NCI-H526 (cell line): ENCODE results near the gene OTOG.
A peak's percentile ranks its signal among the peaks of the same experiment; 100 is the strongest.

ENCODE experiments used
- DNase-seq, 2 experiments: peaks; one replicate each; lab custom pipeline; 2025; lab: John Stamatoyannopoulos, UW

The OTOG gene

DNA sequence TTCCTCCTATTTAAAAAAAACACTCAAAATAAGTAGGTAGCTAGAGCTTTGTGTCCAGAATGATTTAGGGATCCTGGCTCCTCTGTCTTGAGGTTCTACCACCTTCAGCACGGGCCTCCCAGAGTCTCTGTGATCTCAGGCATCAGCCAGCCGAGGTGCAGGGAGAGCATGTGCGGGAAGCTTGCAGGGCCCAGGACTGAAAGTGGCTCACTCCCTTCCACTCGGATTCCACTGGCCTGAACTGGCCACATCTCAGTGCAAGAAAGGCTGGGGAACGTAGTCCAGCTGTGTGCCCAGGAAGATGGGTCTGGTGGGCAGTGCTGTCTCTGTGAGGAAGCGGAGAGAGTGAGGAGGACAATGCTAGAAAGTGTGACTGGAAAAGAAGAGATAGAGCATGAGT lies 104.0 kb downstream of the OTOG start:
- no peak for DNase-seq

DNA sequence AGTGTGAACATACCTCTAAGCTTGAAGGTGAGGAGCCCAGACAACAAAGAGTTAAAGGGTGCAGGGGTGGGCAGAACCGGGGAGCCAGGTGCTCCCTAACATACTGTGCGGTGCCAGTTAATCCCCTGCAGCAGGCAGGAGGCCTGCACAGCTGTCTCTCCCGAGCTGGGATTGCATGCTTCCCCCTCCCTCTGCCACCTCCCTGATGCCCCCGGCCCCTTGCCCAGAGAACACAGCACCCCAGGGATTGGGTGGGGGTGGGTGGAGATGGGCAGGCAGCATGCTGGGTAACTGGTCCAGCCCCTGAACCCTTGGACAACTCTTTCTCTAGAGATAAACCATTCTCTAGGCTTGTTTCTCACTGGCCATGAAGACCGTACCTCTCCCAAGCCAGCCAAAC lies 104.6 kb downstream of the OTOG start:
- DNase-seq: no peak

DNA sequence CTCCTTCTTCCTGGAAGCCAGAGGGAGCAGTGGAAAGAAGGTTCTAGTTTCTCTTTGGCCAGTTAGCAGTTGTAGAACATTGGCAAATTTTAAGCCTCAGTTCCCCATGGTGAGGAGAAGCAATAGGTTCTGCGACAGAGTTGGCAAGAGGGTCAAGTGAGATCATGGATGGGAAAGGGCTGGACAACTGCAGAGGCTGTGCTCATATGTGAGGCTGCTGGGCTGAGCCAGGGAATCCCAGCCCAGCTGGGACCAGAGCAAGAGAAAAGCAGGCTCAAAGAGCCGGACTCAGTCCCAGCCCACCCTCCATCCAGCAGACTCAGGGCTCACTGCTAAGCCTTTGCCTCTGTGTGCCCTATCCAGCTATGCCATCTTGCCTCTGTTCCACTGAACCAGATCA lies 105.5 kb downstream of the OTOG start:
- DNase-seq: no peak

DNA sequence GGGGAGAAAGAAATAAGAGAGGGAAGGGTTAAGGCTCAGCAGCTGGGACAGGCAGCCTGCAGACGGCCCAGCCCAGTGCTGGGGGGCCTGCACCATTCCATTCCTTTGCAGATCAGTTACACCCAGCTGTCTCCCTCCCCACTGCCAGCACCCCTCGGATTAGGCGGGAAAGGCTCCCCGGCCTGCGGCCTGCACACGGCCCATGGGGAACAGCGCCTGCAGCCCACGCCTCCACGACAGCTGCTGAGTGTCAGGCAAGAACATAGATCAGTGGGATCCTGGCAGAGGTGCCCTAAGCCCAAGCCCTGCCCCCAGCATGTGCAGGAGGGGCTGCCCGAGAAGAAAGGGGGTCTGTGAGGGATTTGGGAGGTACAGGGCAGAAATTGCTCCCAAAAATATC lies 106.6 kb downstream of the OTOG start:
- no peak for DNase-seq

DNA sequence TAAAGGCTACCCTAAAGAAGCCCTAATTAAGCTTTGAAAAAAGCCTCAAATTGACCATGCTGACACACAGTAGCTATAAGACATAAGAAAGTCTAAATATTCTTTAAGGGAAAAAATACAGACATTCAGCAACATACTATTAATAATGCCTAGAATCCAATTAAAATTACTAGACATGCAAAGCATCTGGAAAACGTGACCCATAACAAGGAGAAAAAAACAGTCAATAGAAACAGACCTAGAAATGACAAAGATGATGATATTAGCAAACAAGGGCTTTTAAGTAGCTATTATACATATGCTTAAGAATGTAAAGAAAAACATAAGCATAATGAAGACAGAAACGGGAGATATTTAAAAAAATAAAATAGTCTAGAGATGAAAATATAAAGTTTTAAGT lies 108.6 kb downstream of the OTOG start:
- DNase-seq: no peak

DNA sequence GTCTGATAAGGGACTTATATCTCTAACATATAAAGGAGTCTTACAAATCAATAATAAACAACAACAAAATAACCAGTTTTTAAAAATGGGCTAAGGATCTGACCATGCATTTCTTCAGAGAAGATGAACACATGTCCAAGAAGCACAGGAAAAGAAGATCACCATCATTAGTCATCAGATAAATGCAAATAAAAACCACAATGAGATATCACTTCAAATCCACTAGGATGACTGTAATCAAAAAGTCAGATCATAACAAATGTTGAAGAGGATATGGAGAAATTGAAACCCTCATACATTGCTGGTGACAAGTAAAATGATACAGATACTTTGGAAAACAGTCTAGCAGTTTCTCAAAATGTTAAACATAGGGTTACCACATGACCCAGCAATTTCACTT lies 111.2 kb downstream of the OTOG start:
- DNase-seq: no peak

DNA sequence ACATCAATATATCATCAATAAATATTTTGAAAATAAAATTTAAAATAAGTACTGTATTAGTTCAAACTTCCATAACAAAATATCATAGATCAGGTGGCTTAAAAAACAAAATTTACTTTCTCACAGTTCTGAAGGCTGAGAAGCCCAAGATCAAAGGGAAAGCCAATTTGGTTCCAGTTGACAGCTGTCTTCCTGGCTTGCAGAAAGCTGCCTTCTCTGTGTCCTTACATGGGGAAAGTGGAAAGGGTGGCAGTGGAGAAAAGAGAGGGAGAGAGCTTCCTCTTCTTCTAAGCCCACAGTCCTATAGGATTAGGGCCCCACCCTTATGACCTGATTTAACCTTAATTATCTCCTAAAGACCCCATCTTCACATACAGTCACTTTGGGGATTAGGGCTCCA lies 121.1 kb downstream of the OTOG start:
- no peak for DNase-seq

DNA sequence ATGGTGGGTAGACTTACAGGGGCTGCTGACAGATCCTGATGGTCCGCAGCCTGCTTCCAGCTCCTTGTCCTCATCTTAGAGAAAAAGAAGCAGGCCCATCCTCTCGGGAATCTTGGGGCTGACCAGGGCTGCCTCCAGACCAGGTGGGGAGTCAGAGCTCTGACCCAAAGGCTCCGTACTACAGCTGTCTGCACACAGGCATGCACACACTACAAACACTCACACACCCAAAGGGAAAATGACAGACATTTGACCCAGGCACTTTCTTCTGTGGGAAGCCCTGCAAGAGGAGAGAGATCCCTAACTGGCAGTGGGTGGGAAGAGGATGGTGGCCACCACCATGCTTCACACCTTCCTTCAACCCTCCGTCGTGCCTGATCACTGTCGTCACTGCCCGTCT lies 125.4 kb downstream of the OTOG start:
- DNase-seq: no peak

DNA sequence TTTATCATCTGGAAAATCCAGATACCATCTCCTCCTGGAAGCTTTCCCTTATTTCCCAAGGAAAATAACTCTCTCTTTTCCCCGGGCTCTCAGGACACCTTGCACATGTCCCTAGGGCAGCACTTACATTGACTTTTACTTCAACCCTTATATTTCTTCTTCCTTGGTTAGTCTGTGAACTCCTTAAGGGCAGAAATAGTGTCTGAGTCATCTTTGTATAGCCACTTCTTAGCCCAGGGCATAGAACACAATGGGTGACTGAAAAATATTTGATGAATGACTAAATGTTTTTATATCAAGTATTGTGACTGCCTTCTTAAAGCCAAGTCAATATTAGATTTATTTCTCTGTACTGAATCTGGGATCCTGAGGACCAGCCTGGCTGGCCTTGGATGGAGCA lies 126.9 kb downstream of the OTOG start:
- DNase-seq: no peak

DNA sequence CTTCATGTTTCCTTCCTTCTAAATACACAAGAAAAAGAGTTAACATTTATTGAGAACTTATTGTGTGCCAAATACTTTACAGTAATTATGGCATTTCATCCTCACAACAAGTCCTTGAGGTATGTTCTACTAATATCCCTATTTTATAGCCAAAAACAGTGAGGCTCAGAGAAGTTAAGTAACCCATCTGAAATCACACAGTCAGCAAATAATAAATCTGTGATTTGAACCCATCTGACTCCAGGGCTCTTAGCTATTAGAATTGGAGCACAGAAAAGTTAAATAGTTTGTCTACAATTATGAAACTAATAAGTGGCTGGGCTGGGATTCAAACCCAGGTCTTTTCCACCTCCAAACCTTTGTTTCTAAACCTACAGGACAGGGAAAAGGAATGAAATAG lies 135.8 kb downstream of the OTOG start:
- DNase-seq: no peak

DNA sequence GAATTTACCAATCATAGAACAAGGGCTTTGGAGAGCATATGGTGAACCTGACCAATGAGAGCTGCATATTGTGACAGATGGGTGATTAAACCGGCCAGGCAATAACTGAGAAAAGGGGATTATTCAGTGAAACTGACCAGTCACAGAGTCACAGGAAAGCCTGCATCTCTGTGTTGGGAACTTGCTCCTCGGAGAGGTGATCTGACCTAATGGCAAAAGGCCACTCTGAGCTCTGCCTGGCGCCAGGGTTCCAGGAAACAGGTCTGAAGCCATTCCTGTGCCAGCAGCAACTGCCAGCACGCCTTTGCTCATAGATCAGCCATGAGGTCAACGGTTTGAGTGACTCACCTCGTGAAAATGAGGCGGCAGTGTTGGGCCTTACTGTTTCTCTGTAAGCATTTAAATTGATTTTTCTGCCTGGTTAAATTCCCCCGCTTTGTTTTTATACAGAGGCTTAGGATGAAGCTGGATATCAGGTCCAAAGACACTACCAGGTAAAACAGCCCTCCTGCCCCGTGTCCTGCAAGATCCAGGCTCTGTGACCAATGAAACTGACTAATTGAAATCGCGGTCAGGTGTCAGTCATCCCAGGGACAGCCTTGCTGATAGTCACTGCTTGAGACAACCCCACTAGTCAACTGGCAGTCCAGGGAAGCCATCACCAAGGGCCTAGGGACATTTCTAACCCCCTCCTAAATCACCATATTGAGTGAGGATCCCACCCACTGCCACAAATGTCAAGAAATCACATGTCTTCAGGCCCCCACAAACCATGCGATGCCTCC lies 136.5 kb downstream of the OTOG start:
- DNase-seq: no peak

DNA sequence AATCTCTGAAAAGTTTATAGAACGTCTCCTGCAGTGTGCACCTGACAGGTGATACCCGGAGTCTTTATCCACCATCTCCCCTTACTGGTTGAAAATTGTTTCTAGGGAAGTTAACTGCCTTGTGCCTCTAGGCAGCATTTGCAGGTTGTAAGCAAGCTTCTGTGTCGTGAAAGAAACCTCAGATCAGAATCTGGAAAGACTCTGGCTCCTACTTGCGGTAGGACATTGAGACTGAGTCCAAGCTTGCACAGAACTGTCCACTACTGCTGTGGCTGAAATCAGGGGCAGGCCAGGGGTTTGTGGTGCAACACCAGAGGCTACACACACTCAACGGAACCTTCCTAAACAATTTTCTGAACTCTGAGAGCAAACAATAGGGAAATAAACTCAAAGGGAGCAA lies 137.5 kb downstream of the OTOG start:
- no peak for DNase-seq

DNA sequence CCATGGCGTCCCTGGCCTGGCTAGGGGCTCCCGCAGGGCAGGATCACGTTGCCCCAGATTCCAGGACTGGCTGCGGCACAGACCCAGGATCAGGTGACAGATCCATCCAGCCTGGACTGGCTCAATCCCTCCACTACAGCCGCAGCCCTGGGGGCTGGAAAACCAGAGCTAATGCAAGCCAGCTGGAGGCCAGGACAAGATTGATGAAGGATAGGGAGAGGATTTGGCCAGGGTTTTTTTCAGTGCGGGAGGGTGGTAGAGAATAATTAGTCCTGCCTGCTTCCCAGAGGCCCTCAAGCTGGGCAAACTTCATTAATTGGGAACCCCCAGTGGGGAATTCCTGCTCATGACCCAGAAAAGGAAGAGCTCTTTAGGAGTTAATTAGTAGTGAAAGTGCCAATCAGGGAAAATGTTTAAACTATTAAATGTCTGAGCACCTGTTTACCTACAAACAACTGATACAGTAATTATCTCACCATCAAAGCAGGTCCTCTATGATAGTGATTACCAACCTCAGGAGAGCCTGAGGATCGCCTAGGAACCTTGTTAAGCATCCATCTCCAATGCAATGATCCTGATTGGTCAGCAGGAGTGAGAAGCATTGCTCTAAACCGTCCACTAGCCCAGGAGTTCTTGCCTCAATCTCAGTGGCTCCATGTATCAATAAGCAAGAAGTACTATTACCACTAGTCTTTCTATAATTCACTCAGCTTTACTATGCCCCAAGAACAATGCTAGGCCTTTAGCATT lies 139.3 kb downstream of the OTOG start:
- DNase-seq: no peak

DNA sequence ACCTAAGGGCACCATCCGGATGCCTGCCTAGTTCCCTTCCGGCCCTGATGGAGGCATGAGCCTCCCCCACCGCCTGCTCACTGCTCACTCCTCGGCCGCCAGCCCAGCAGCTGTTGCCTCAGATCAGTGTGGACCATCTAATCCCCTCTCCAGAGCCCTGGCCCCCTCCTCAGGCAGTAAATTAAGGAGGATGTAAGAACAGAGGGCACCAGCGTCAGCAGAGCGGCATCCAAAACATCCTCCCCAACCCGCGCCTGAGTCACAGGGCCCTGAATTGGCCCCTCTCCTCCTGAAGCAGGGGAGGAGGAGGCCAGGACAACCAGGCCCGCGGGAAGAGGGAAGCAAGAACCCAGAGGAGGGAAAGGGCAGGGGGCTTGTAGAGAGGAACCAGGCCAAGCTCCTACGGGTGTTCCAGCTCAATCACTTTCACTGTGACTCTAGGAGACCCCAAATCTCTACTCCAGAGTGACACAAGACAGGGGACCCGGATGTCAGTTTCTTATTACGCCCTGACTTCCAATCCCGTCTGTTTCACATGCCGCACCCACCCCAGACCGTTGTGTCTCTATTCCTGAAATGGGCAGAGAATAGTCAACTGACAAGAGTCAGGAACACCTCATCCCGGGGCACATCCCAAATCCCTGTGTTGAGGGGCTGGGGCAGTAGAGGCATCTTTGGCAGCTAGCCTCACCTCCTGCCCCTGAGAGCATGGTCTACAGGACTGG lies 141.0 kb downstream of the OTOG start:
- no peak for DNase-seq

DNA sequence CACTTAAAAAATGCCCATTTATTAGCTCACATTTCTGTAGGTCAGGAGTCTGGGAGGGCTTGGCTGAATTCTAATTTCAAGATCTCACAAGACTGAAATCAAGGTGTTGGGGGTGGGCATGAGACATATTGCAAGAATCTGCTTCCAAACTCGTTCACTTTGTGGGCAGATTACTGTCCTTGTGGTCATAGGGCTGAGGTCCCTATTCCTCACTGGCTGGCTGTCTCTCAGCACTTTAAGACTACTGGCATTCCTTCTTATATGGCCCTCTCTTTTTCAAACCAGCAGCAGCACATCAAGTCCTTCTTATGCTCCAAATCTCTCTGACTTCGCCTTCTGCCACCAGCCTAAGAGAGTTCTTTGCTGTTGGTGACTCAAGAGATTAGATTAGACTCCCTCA lies 144.5 kb downstream of the OTOG start:
- DNase-seq: no peak

DNA sequence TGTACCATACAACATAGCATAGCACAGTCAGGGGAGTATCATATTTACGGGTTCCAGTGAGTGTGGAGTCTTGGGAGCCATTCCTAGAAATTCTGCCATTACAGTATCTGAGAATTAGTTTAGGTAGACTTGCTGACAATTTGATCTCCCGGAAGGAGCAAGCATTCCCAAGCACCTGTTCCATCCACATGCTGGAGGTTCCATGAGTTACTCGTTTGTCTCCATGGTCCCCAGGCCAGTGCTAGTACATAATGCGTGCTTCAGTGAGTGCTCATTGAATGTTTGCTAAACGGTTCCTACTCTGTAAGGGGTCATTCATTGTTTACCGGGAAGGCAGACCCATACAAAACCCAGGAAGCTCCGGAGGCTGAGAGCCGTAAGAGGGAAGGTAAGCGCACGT lies 144.9 kb downstream of the OTOG start:
- no peak for DNase-seq

DNA sequence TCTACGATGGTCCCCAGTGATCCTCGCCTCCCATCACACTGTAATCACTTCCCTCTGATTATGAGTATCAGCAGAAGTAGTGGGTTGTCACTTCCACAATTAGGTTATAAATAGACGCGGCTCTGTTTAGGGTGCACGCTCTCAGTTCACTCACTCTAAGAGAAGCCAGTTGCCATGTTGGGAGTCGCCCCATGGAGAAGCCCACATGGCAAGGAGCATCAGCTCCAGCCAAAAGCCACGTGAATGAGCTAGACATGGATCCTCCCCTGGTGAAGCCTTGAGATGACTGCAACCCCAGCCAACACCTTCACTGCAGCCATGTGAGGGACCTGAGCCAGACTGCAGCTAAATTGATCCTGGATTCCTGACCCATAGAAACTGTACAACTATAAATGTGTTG lies 145.9 kb downstream of the OTOG start:
- no peak for DNase-seq

DNA sequence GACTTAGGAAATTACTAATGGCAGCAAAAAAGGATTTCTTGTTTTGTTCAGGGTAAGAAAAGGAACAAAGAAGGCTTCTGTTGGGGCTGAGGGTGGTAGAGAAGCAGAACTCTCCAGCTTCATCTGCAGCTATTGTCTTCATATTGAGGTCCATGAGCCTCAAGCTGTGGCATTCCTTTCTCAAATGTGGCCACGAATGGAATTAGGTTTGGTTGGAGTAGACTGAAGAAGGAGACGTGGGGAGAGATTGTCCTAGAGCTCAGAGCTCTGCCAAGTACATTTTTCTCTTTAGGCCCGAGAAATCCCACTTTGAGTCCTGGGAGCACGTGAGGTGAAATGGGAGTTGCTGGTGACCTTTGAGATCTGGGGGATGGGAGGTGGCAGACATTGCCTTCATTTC lies 146.5 kb downstream of the OTOG start:
- DNase-seq: no peak

DNA sequence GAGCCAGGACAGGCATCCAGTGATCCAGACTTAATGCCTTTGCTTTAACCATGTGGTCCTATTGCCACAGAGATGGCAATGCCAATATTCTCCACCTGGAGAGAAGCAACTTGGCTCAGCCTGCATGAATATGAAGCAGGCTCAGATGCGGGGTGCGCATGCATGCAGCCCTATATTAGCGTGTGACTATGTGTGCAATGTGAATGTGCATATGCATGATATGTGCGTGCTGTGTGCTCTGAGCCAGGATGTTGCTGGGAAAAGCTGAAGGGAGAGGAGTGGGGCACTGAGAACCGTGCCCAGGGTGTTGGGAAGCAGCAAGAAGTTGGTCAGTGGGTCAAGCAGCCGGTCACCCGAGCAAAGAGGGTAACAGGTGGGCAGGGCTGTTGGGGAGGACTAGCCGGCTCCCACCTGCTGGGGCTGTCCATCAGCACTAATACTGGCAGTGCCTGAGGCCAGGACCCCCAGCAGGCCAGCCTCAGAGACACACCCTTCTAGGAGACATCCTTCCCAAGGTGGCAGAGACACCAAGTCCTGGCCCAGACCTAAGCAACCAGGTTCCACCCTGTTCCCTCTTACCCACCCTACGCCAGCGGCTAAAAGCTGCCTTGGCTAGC lies 147.5 kb downstream of the OTOG start:
- DNase-seq: no peak

DNA sequence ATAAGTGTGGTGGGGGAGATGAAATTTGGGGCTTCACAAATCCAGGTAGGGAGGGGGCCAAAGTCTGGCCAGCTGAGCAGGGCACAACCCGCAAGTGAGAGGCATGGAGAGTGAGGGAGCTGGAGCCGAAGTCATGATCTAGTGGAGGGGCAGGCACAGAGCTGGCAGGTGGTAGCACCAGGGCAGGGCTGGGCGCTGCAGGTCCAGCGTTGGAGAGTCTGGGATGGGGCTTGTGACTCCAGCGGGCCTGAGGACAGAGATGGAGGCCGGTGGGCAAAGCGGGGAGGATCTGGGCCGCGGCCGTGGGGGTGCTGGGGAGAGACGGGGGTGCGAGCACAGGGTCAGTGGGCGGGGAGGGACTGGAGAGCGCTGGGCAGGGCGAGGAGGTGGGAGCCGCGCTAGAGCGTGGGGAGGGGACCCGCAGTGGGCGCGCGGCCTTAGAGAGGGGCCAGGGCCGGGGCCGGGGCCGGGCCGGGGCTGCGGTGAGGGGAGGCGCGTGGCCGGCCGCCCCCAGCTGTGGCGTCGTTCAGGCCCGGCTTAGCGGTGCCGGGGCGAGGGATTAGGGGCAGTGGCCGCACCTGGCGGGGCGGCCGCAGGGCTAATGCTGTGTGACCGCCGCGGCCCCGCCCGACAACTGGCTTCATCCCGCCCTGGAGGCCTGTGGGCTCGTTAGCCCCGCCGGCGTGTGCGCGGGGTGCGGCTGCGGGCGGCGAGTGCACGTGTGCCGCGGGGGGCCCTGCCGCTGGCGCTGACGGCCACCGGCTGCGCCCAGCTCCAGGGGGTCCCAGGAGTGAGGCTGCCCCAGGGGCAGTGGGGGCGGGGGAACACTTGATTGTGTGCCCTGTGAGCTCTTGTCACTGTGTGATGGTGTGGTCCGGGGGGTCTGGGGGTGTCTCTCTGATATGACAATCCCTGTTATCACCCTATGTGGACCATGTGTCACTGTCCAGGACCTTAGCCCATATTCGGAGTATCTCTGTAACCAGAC lies 148.7 kb downstream of the OTOG start:
- DNase-seq: peak in 1 of 2 experiments; percentile 38

DNA sequence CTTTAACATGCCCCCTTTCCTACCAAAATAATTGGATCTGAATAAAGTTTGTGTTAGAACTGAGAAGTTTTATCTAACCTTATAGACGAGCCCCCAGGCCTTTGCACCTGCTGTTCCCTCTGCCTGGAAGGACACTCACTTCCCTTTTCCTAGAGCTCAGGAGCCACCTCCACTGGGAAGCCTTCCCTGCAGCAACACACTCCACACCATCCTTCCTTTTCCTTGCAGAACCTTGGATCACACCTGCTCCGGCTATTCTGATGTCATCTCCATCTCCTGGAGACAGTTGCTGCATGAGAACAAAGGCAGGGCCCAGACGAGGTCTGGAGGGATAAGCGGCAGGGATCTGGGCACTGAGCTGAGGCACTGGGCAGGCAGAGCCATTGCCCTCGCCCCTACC lies 149.7 kb downstream of the OTOG start:
- no peak for DNase-seq
